ENCODE data around the gene CREB3L4.

Gene CREB3L4, protein sequence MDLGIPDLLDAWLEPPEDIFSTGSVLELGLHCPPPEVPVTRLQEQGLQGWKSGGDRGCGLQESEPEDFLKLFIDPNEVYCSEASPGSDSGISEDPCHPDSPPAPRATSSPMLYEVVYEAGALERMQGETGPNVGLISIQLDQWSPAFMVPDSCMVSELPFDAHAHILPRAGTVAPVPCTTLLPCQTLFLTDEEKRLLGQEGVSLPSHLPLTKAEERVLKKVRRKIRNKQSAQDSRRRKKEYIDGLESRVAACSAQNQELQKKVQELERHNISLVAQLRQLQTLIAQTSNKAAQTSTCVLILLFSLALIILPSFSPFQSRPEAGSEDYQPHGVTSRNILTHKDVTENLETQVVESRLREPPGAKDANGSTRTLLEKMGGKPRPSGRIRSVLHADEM

DNA sequence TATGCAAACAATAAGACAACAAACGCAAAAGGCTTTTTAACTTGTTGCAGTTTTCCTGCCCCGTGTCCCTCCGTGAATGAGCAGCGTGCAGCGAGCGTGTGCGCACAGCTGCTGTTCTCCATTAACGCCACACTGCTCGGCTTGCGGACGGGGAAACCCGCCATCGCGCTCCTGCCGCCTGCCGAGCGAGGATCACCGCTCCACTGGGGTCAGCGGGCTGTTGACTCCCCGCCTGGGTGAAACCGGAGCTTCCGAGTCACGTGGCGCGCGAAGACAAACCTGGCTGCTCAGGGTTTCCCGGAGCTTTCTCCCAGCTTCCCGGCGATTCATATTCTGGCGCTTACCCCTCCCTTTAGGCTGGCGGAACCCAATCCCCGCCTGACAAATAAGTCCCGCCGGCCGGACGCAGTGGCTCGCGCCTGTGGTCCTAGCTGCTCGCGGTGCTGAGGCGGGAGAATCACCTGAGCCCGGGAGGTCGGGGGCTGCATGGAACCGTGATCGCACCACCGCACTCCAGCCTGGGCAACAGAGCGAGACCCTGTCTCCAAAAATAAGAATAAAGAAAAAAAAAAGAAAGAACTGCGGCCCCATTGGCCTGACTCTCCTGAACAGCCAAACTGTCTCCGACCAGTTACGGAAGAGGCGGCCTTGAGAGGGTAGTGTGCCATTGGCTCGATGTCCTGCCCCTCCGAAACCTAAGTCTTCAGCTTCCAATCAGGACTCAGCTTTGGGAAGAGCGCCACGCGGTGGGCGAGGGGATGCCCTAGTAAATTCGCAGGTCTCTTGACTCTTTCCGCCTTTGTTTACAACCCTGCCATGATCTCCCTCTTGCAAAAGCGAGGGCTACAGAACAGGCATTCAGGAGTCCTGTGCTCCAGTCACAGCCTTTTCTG is at the start of gene CREB3L4:
CREB3L4 (plus strand) TSS at position 796 of the 893 bp plus-strand sequence. CDS start 624 bp downstream, outside the sequence.
- peak; percentile 96 for DNase-seq

DNA sequence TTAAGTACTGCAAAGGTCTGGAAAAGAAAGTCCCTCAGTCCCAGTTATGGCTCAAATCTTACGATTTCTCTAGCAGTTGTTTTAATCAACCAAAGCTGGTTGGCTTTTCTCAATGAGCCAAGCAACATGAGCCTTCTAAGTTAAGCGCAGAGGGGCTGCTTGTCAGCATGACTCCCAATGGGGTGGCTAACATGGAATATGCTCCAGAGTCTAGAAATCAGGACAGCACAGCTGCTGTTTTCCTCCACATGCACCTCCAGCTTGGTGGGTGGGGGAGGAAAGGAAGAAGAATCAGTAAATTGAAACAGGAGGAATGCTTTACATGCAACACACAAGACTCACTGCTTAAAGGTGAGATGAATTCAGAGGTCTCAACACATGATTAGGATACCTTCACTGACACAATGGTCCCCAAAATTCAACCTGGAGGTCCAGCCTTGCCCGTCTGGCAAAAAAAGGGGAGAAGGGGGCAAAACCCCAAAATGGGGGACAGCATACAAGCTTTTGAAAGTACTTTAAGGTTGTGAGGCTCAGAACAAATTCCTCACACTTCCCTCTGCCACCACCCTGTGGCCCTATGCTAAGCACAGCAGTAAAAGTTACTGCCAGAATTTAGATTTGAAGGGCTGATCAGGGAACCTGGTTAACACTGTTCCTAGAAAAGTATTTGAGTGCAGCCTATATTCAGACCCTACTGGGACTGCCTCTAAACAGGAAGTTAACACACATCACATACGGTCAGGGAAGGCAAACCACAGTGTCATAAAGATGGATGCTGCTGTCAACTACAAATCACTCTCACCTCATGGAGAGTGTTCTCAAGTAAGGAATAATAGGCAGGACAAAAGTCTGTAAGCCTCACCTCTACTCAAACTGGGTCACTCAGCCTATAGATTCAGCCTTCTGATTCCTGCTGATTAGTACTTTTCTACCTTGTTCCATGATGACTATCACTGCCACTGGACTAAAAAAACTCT is 47.5 kb upstream of the CREB3L4 start:
- no peak for DNase-seq

DNA sequence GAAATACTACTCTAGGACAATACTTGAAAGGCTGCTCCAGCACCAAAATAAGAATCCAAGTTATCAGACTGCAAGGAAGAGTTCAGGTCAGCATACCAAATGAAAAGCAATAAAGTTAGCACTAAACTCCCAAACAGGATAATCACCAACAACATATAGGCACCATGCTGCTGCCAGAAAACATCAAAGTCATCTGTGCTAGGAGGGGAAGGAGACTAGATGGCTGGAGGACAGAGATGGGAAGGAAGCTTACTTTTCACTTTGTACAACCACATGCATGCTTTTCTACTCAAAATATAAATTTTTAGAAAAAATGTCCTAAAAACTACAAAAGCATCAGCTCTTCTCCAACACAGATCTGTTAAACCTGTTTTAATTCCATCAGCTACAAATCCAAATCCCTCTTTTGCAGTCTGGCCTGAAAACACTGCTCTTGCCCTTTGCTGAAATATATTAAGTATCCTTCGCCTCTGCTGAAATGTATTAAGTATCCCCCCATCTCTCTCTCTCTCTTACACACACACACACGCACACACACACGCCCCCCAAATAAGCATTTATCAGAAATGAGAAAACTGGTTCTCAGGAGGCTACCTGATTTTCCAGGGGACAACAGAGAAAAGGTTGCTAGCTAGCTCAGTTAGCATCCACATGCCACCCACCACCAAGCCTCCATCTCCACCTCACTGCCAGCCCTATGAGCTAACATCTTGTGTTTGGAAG is 46.5 kb upstream of the CREB3L4 start:
- DNase-seq = no peak

DNA sequence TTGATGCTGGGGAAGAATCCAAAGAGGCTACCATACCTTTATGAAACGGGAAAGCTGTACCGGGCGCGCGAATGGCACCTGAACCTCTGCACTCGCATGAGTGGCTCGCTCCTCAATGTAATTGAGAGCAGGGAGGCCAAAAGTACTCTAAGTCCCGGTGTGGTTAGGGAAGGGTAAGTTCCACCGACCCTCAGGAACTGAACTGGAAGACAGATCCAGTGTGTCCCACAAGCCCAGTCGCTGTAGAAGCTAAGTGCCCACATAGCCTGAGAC is 46.0 kb upstream of the CREB3L4 start:
- DNase-seq = no peak

DNA sequence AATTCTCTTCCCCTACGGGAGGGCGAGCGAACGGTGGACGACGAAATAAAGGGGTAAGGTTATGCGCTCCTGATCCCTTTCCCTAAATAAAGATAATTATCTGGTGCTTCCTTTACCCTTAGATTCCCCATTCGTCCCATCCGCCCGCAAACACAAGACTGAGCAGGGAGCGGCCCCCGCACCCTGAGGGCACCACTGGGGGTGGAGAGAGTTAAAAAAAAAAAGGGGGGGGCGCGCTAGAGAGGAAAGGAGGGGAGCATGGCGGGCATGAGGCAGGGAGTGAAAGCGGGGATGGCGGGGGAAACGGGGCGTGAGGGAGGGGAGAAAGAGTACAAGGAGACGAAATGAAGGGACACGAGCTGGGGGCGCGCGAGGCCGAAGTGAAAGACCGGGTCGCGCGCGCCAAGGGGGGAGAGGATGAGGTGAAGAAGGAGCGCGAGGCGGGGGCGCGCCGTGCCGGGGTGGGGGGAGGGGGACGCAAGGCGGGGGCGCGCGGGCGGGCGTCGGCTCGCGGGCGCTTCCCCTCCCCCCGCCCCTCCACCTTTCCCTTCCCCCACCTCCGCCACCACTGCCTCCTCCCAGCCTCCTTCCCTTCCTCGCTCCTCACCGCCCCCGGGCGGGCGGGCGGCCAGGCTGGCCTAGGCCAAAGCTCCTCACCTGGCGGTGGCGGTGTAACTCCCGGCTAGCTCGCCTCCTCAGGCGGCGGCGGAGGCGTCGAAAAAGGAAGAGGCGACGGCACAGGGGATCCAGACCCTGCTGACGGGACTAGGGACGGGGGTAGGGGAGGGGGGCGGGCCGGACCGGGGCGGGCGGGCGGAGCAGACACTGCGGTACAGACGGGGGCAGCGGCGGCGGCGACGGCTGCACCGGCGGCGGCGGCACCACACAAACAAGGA is 45.4 kb upstream of the CREB3L4 start:
- DNase-seq = peak; percentile 65

DNA sequence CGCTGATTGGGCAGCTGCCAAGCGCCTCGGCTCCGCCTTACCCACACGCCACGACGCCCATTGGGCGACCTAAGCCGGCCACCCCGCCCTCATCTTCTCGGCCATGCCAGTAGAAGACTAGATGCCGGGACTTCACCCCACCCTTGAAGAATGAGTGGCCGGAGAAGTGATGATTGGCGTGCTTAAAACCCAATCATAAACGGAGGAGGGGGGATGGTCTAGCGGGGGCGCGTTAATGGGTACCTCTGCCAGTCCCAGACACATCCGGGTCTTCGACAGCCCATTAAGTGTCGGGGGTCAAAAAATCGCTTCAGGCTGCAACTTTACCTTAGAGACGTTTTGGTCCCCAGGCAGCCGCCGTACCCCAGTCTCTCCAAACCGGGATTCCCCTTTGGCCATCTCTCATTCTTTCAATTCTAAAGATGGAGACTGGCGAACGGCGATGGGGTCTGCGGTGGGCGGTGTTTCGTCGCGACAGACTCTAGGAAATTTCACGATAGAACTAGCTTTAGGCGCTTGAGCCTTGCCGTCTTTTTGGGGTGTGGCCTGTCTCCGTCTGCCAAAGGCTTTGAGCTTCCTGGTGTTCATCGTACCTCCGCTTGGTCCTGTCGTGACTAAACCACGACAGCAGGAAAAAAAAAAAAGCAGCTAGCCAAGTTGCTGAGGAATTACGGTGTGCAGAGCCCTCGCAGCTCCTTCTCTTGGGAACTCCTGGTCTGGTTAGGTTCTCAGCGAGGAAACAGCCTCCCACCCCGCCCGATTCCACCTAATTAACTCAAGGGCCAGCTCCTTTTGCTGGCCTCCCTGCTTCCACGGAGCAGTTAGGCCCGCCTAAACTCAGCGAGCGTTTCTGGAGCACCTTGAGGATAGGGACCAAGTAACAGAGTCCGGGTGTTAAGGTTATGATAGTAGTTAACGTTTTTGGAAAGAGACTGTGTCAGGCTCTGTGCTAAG is 44.5 kb upstream of the CREB3L4 start, which contains the start of gene GATAD2B:
GATAD2B (minus strand) TSS at position 1 of the 954 bp plus-strand sequence. CDS start 94,625 bp downstream, outside the sequence.
- DNase-seq = peak; percentile 99

DNA sequence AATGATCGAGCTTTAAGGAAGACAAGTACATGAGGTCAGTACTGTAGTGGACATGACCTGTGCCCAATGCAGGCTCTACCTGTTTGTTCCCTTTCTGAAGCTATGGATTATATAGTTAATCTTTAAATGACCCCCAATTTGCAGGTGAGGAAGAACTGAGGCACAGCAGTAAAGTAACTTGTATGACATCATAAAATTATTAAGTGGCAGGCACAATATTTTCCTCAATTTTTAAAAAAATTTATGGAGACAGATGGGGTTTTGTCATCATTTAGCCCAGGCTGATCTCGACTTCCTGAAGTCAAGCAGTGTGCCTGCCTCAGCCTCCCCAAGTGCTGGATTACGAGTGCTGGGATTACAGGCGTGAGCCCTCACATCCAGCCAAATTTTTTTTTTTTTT is 41.3 kb upstream of the CREB3L4 start:
- DNase-seq = no peak

DNA sequence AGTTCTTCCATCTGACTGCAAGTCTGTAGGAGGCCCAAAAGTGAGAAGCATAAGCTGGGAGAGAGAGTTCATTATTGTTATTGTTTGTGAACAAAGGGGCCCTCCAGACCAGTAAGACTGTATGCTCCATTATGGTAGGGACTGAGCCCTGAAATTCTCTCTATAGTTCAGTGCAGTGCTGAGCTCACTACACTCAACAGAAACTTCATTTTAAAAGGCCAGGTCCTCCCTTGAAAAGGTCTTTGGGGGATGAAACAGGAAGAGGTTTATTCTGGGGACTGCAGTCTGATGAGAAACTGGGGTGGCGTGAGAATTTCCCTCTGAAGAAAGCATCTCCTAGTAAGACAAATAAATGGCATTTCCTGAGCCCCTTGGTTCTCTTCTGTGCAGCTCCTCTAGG is 39.5 kb upstream of the CREB3L4 start:
- DNase-seq = no peak

DNA sequence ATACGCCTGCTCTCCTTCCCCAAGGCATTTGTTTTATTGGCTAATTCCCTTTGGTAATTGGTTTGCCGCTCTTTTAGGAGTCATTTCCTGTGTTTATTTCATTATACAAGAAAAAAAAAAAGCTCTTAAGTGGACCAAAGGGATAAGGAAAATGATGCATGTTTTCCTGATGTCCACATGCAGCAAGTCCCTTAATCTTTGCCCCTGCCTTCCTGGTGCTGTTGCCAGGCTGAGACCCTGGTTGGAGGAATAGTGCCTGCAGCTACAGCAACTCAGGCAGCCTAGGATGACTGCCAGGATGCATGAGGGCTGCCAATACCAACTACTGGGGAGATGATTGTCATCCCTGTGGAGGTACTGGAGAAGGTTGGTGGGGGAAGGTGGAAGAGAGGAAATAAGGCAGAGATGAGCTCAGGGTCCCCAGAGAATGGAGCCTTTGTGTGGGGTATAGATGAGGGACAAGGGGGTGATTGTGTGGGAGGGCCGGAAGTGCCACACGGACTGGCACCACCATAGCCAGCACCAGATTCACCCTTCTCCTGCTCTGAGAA is 38.8 kb upstream of the CREB3L4 start:
- no peak for DNase-seq

DNA sequence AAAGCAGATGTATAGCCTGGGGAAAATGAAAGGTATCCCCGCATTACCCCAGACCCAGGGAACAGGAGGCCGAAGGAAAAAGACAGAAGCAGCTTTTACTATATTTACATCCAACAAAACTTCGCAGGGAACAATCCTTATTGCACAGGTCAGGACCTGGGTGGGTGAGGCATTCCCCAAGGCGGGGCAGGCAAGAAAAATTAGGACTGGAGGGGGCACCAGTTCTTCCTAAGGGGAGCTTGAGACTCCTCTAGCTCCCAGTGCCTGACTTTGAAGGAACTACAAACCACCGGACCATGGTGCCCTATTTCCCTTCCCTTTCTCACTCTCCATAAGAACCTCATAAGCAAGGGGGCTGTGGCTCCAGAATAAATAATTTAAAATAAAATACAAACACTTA is 38.3 kb upstream of the CREB3L4 start:
- no peak for DNase-seq

DNA sequence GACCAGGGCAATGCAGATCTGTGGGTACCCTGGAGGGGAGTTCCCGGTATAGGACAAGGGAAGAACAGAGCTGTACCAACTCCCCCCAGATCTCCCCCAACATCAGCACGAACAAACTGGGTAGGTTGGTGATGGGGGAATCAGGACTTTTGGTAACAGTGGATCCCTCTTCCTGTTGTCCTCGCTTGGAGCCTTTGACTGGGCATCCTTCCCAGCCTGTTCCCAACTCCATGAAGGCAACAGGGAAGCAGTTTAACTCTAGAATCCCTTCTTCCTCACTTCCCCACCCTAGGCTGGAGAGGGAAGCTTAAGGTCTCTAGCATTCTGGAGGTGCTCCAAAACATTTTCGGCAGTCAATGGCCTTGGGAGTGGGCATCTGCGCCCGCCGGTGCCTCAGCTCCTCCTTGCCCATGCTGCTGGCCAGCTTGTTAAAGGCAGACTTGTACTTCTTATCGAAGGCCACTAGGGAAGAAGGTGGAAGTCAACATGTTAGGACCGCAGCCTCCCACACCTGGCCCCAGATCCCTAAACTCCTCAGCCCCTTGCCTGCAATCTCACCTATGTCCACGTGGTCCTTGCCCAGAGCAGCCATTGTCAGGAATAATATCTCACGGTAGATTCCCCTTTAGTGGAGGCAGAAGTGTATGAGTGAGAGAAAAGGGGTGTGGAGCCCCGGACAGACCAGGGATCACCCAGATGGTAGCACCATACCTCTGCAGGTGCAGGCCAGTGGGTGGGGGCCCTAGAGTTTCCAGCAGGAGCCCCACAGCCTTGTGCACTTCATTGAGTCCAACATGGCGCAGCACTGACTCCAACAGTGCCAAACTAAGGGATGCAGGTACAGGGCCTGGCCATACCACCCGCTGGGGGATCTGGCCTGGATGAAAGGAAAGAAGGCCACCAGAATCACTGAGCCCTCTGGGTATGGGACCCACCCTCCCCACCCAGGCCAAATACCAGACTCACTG is 37.4 kb upstream of the CREB3L4 start:
- no peak for DNase-seq

DNA sequence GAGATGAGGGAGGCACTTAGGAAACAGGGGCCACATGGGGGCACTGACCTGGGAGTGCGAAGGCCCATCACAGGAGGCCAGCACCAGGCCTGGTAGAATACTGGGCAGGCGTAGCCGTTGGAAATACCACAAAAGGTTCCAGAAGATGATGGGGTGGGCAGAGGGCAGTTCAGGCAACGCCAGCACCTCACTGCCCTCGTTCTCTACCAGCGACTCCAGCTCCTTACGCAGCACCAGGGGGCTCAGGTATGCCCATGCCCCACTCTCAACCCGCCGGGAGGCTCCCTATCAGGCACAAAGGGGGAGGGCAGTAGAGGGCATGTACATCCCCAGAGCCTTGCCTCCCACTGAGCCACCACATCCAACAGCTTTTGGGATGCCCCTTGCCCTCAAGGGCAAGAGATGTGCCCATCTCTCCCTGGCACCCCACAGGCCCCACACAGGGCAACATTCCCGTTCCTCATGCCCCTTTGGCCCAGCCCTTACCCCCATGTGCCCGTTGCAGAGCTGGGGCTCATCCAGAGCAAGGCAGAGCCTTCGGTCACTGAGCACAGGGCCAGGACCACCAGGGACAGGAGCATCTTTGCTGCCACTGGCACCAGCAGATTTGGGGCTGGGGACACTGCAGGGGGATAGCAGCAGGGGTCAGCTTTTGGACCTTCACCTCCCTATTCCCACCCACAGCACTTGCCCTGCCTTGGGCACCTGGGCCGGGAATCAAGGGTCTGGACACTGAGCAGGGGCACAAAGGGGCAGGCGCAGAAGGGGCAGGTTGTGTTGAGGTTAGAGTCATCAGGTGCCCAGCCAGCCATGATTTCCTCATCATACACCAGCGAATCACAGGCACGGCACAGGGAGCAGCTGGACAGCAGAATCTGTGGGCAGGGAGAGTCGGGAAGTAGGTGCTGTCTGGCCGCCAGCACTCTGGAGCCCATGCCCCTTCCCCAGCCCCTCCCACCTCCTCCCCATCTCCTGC is 35.3 kb upstream of the CREB3L4 start:
- DNase-seq = no peak

DNA sequence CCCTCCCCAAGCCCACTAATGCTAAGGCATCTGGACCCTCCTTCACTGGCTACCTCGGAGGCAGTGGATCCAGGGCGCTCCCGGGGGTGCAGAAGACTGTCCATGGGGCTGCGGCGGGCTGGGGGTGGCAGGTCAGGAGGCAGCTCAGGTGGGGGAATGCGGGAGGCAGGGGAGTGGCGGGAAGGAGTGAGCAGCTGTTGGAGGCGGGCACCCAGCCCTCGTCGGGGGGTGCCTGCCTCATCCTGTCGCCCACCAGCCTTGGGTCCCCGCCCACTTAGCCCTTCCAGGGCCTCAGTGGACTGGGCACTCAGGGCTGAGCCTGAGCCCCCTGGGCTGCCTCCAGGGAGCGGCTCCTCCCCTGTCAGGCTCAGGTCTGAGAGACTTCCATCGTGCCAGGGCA is 34.3 kb upstream of the CREB3L4 start:
- no peak for DNase-seq

DNA sequence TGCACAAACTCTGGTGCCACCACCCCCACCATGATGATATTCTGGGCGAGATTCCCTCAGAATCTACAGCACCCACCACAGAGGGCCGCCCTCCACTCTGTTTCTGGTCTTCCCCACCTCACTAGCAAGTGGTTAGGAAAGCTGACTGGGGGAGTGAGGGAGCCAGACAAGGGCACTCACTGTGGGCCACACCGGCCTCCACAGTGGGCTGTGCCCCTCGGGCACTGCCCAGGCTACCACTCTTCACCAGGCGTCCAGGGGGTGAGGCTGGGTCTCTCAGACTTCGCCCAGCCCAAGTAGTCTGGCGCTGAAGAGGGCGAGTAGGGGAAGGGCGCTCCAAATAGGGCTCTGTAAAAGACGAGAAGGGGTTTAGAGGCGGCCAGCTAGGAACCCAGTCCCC is 33.7 kb upstream of the CREB3L4 start:
- no peak for DNase-seq

DNA sequence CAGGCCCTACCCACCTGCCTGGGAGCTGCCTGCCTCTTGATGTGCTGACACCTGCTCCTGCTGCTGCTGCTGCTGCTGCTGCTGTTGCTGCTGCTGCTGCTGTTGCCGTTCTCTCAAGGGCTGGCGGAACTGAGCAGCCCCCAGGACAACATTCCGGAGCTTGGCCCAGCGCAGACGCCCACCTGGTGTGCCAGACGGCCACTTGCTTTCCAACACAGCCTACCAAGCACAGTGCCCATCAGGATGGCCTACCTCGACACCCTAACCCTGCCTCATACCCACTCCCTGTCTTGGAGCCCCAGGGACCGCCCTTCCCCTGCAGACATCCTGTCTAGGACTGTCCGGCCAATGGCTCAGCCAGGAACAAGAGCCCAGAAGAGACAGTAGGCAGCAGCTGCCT is 33.0 kb upstream of the CREB3L4 start:
- DNase-seq = no peak

DNA sequence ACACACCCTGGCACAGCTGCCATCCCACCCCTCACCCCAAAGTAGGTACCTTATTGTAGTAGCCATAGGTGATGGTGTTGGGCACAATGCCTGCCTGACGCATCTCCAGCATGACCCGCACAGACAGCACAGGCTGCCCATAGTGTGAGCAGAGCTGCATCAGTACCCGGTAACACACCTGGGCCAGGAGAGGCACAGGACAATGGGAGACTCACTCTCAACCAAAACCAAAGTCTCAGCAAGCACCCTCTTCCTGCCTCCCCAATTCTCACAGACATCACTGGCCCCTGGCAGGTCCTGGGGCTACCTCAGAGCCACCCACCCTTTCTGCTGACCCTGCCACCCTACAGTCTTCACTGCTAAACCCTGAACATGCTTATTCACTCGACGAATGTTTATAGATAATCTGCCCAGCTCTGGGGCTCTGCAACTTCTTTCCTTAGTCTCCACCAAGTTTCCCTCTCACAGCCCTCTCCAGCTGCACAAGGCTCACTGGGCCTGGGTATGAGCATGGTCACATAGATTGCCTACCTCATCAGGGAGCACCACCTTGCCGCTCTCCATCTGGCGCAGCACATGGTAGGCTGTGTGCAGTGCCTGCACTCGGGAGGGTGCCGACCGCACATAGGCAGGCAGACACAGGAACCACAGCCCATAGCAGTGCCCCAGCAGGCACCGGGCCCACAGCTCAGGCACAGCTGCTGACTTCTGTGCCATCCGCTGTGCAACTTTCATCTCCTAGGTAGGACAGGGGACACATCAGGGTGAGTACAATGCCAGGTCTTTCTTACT is 31.5 kb upstream of the CREB3L4 start:
- no peak for DNase-seq
